CD4-positive, alpha-beta memory T cell (primary cell): ENCODE data around the gene ZNF423. TPM values are rescaled to one million over a fixed set of nuclear protein-coding genes. Genes with fewer than 3 reads are reported as not detected.

ENCODE experiments used
- CTCF ChIA-PET: fragments of 350-600 bp; sonication (Branson Sonifier 250); formaldehyde crosslinking; loops from one replicate; lab custom pipeline; 2021; ENCODE audit warnings: inconsistent platforms; ENCODE audit not compliant: partially characterized antibody; lab: Charles Lee
- POLR2A ChIA-PET: fragments of 350-600 bp; sonication (Branson Sonifier 250); formaldehyde crosslinking; loops from one replicate; lab custom pipeline; 2021; ENCODE audit not compliant: partially characterized antibody; lab: Charles Lee
- DNase-seq, 5 donors: peaks; one replicate each; pipeline versions ENCODE4 v3.0.0 to v3.0.0-alpha.2; 2020 to 2022; ENCODE audit warnings: mixed read lengths in 1 of 5
- H3K27ac ChIP-seq: one replicate; pipeline ENCODE4 v1.7.0; 2013; ENCODE audit warnings: low read depth, low read length
- H3K27me3 ChIP-seq: 2 replicates; pipeline ENCODE4 v1.7.0; 2013; ENCODE audit warnings: mild to moderate bottlenecking, low read length, moderate library complexity; ENCODE audit not compliant: insufficient read depth
- H3K36me3 ChIP-seq: 2 replicates; pipeline ENCODE4 v1.7.0; 2013; ENCODE audit warnings: mild to moderate bottlenecking, low read length, moderate library complexity; ENCODE audit not compliant: insufficient read depth
- H3K4me1 ChIP-seq: 2 replicates; pipeline ENCODE4 v1.7.0; 2013; ENCODE audit warnings: mild to moderate bottlenecking, low read length, moderate library complexity; ENCODE audit not compliant: insufficient read depth
- H3K4me3 ChIP-seq, 2 donors: one replicate each; pipeline ENCODE4 v1.7.0; 2013; ENCODE audit warnings: low read length in 2 of 2, mild to moderate bottlenecking in 1 of 2
- H3K9me3 ChIP-seq, 2 donors: one replicate each; pipeline ENCODE4 v1.7.0; 2013; ENCODE audit warnings: low read length in 2 of 2, control low read depth in 1 of 2; ENCODE audit not compliant: control insufficient read depth in 1 of 2
- H3K27ac Mint-ChIP-seq, 7 donors: one replicate each; pipeline ENCODE4 v1.8.0; 2020 to 2021; ENCODE audit warnings: mixed read lengths in 7 of 7, mild to moderate bottlenecking in 6 of 7, inconsistent platforms in 3 of 7, moderate library complexity in 3 of 7
- H3K27me3 Mint-ChIP-seq, 2 donors: one replicate each; pipeline ENCODE4 v1.8.0; 2020 to 2021; ENCODE audit warnings: mixed read lengths in 2 of 2
- H3K36me3 Mint-ChIP-seq, 2 donors: one replicate each; pipeline ENCODE4 v1.8.0; 2020 to 2021; ENCODE audit warnings: mixed read lengths in 2 of 2, inconsistent platforms in 1 of 2, mild to moderate bottlenecking in 1 of 2
- H3K4me1 Mint-ChIP-seq, 4 donors: one replicate each; pipeline ENCODE4 v1.8.0; 2020 to 2021; ENCODE audit warnings: mixed read lengths in 4 of 4, mild to moderate bottlenecking in 1 of 4
- H3K4me3 Mint-ChIP-seq, 8 donors: one replicate each; pipeline ENCODE4 v1.8.0; 2020 to 2021; ENCODE audit warnings: mixed read lengths in 8 of 8, mild to moderate bottlenecking in 7 of 8, moderate library complexity in 6 of 8, inconsistent platforms in 3 of 8
- H3K9me3 Mint-ChIP-seq, 8 donors: one replicate each; pipeline ENCODE4 v1.8.0; 2020 to 2021; ENCODE audit warnings: mixed read lengths in 8 of 8, mild to moderate bottlenecking in 5 of 8, inconsistent platforms in 3 of 8, moderate library complexity in 1 of 8
- intact Hi-C: fragments of 100-400 bp; cut with micrococcal nuclease; formaldehyde crosslinking; loops from one replicate; pipeline ENCODE4 v1.15.1; 2023
- polyA plus RNA-seq, 2 donors: library from polyadenylated mRNA; unstranded; fragments of 300-500 nt; fragmentation: Illumina TruSeq; gene quantifications; one replicate each; pipeline ENCODE4 v1.2.3, GENCODE V29; 2021
- total RNA-seq, 2 experiments: library from RNA; stranded (reverse); gene quantifications; one replicate each; pipeline ENCODE4 v1.2.3, GENCODE V29; 2021

Gene ZNF423
- total and polyA plus RNA-seq, 4 experiments from 2014 or later: not detected

DNA sequence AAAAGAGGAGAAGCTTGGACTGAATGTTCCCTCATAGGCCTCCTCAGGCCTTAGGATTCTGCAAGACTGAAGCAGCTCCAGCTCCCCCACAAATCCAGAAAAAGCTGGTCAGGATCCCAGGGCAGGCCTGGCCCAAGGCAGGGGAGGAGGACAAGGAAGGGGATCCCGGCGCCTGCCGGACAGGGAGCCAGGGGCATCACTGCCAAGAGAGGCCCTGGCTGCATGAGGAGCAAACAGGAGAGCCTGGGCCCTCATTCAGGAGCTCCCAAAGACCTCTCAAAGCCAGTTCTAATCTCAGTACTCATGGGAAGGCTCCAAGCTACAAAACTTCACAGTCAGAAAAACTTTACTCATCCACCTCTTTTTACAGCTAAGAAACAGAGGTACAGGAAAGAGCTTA lies 67.3 kb downstream of the ZNF423 start:
- peaks cover 0 to 4% (median 0%) of the 10 kb centered on the region in 8 donors for H3K9me3 Mint-ChIP-seq
- Histone ChIP-seq H3K36me3 (no peaks in the 10 kb centered on the region), H3K4me1 (no peaks in the 10 kb centered on the region), H3K9me3 (no peaks in the 10 kb centered on the region), H3K27ac (no peak overlapping the region), H3K27me3 (no peaks in the 10 kb centered on the region), H3K4me3 (no peak overlapping the region)
- intact Hi-C loops: no loop called here
- no peaks in the 10 kb centered on the region for H3K4me1 Mint-ChIP-seq
- ChIA-PET CTCF (no interaction called here), POLR2A (no interaction called here)
- no peak overlapping the region for H3K4me3 Mint-ChIP-seq
- H3K36me3 Mint-ChIP-seq: no peaks in the 10 kb centered on the region
- H3K27me3 Mint-ChIP-seq: peaks cover 0 to 1% of the 10 kb centered on the region in 2 donors
- H3K27ac Mint-ChIP-seq: no peak overlapping the region
- DNase-seq: no peak

DNA sequence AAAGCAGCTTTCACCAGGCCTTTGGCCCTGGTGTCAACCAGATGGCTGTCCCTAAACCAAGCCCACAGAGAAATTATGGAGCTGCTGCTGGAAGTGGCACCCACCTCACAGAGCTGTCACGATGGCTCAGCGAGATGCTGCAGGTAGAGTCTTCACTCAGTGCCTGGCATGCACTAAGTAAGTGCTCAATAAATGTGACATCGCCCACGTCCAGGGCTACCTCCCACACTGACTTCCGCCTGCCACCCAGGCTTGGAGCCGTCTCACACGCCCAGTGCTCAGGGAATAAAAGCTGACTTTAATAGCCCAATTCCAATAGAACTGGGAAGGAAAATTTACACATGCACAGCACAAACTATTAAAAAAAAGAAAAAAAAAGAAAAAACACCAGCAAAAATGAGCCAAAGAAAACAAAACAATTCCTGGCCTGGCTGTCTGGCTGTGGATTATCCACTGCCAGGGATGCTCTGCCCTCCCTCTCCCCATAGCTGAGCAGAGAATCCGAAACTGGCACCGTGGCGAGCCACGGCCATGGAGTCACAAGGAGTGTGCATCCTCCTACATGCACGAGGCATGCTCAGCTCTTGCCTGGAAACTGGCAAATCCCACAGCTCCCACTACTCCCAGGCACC lies 68.9 kb downstream of the ZNF423 start:
- no peaks in the 10 kb centered on the region for H3K4me1 Mint-ChIP-seq
- H3K36me3 Mint-ChIP-seq: no peaks in the 10 kb centered on the region
- CTCF ChIA-PET: no interaction called here
- no peak for DNase-seq
- intact Hi-C loops: no loop called here
- Histone ChIP-seq H3K27ac (no peak overlapping the region), H3K36me3 (no peaks in the 10 kb centered on the region), H3K9me3 (no peaks in the 10 kb centered on the region), H3K4me3 (no peak overlapping the region), H3K4me1 (no peaks in the 10 kb centered on the region), H3K27me3 (no peaks in the 10 kb centered on the region)
- H3K4me3 Mint-ChIP-seq: no peak overlapping the region
- H3K9me3 Mint-ChIP-seq: peaks cover 0 to 4% (median 0%) of the 10 kb centered on the region in 8 donors
- H3K27me3 Mint-ChIP-seq: peaks cover 0 to 1% of the 10 kb centered on the region in 2 donors
- POLR2A ChIA-PET: no interaction called here
- no peak overlapping the region for H3K27ac Mint-ChIP-seq

DNA sequence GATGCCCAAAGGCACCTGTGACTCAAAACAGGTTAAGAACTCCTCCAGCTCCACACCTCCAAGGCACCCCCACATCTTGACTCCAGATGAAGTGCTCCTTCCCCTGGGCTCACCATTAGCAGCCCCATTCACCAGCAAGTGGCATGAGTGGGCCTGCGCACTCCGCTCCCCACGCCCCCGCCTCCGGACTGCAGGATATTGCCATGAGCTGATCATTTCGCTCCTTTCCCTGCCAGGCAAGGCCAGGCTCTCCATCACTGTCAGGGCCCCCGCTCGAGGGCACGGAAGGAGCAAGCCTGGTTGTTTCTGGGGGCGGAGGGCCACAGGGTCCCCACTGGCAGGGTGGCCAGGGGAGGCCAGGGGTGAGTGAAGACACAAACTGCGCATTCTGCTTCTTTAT lies 69.9 kb downstream of the ZNF423 start:
- H3K36me3 ChIP-seq: no peaks in the 10 kb centered on the region
- ChIA-PET POLR2A (no interaction called here), CTCF (no interaction called here)
- no peak overlapping the region for H3K4me3 ChIP-seq
- DNase-seq: no peak
- peaks cover 0 to 4% (median 0%) of the 10 kb centered on the region in 8 donors for H3K9me3 Mint-ChIP-seq
- no peak overlapping the region for H3K27ac ChIP-seq
- H3K27ac Mint-ChIP-seq: no peak overlapping the region
- H3K4me1 Mint-ChIP-seq: no peaks in the 10 kb centered on the region
- intact Hi-C loops: no loop called here
- no peaks in the 10 kb centered on the region for H3K27me3 ChIP-seq
- H3K9me3 ChIP-seq: no peaks in the 10 kb centered on the region
- H3K27me3 Mint-ChIP-seq: peaks cover 0 to 1% of the 10 kb centered on the region in 2 donors
- no peak overlapping the region for H3K4me3 Mint-ChIP-seq
- H3K36me3 Mint-ChIP-seq: no peaks in the 10 kb centered on the region
- H3K4me1 ChIP-seq: no peaks in the 10 kb centered on the region

DNA sequence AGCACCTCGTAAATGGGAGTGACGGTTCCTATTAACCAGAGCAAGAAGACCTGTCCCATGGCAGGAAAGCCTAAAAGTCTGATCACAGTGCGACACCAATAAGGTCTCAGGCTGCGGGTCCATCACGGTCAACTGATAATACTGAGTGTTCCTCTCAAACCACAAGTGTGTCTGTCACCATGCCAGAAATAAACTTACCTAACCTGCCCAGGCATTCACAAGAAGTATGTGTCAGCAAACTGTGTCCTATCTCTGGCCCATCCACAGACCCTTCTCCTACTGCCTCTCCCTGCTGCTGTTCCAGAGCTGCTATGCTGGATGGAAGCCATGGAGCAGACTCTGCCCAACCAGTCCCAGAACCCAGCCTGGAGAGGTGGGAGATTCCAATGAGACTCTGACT lies 73.5 kb downstream of the ZNF423 start:
- Histone ChIP-seq H3K27me3 (no peaks in the 10 kb centered on the region), H3K4me1 (no peaks in the 10 kb centered on the region), H3K27ac (no peak overlapping the region), H3K9me3 (no peaks in the 10 kb centered on the region), H3K36me3 (no peaks in the 10 kb centered on the region), H3K4me3 (no peak overlapping the region)
- Mint-ChIP-seq H3K4me3 (no peak overlapping the region), H3K36me3 (no peaks in the 10 kb centered on the region), H3K4me1 (no peaks in the 10 kb centered on the region), H3K27me3 (no peaks in the 10 kb centered on the region), H3K9me3 (peaks cover 0 to 4% (median 0%) of the 10 kb centered on the region in 8 donors), H3K27ac (no peak overlapping the region)
- CTCF ChIA-PET: no interaction called here
- POLR2A ChIA-PET: no interaction called here
- no peak for DNase-seq
- intact Hi-C loops: no loop called here

- Histone ChIP-seq H3K4me1 (no peaks in the 10 kb centered on the region), H3K4me3 (no peak overlapping the region), H3K27me3 (no peaks in the 10 kb centered on the region), H3K36me3 (no peaks in the 10 kb centered on the region), H3K9me3 (no peaks in the 10 kb centered on the region), H3K27ac (no peak overlapping the region)
- ChIA-PET CTCF (no interaction called here), POLR2A (no interaction called here)
- Mint-ChIP-seq H3K36me3 (no peaks in the 10 kb centered on the region), H3K27ac (no peak overlapping the region), H3K4me3 (no peak overlapping the region), H3K27me3 (no peaks in the 10 kb centered on the region), H3K4me1 (no peaks in the 10 kb centered on the region), H3K9me3 (peaks cover 0 to 4% (median 0%) of the 10 kb centered on the region in 8 donors)
- DNase-seq: no peak
- intact Hi-C loops: no loop called here
Observed at GRCh38 chr16:49781401-49781800, 74.5 kb downstream of the ZNF423 start.

GRCh38 chr16:49780433-49780832 lies 75.5 kb downstream of the ZNF423 start:
- POLR2A ChIA-PET: no interaction called here
- H3K4me1 ChIP-seq: no peaks in the 10 kb centered on the region
- H3K27me3 Mint-ChIP-seq: no peaks in the 10 kb centered on the region
- CTCF ChIA-PET: no interaction called here
- H3K4me1 Mint-ChIP-seq: no peaks in the 10 kb centered on the region
- no peak overlapping the region for H3K4me3 ChIP-seq
- H3K4me3 Mint-ChIP-seq: no peak overlapping the region
- peaks cover 0 to 4% (median 0%) of the 10 kb centered on the region in 8 donors for H3K9me3 Mint-ChIP-seq
- no peak for DNase-seq
- H3K27me3 ChIP-seq: no peaks in the 10 kb centered on the region
- no peaks in the 10 kb centered on the region for H3K9me3 ChIP-seq
- H3K36me3 Mint-ChIP-seq: no peaks in the 10 kb centered on the region
- H3K36me3 ChIP-seq: no peaks in the 10 kb centered on the region
- no peak overlapping the region for H3K27ac Mint-ChIP-seq
- intact Hi-C loops: no loop called here
- H3K27ac ChIP-seq: no peak overlapping the region

DNA sequence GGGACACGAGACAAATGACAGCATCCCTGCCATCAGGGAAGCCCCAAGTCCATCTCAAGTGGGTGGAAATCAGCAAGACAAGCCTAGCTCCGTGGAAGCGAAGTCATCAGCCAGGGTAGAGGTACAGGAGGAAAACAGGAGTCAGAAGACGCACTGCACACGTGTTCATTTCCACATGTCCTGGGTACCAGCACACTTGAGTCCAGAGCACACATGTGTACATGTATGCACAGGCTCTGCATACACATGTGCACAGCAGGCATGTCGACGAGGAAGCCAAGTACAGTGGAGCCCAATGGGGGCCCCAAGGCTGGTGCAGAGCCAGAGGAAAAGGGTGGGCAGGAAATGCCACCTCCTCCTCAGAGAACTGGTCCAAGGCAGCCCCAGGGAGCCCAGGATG lies 75.9 kb downstream of the ZNF423 start:
- Mint-ChIP-seq H3K27ac (no peak overlapping the region), H3K36me3 (no peaks in the 10 kb centered on the region), H3K4me3 (no peak overlapping the region), H3K4me1 (no peaks in the 10 kb centered on the region), H3K9me3 (peaks cover 0 to 4% (median 0%) of the 10 kb centered on the region in 8 donors), H3K27me3 (no peaks in the 10 kb centered on the region)
- no peaks in the 10 kb centered on the region for H3K9me3 ChIP-seq
- intact Hi-C loops: no loop called here
- H3K4me3 ChIP-seq: no peak overlapping the region
- no peaks in the 10 kb centered on the region for H3K27me3 ChIP-seq
- DNase-seq: no peak
- H3K4me1 ChIP-seq: no peaks in the 10 kb centered on the region
- no peak overlapping the region for H3K27ac ChIP-seq
- CTCF ChIA-PET: no interaction called here
- no peaks in the 10 kb centered on the region for H3K36me3 ChIP-seq
- POLR2A ChIA-PET: no interaction called here
